ENCODE data around the gene GABBR2.
"Not testable (repeated sequence)": the region's sequence is repeated elsewhere in the genome, so short reads cannot be mapped to it uniquely, and the experiment has no call there.

The GABBR2 gene

DNA sequence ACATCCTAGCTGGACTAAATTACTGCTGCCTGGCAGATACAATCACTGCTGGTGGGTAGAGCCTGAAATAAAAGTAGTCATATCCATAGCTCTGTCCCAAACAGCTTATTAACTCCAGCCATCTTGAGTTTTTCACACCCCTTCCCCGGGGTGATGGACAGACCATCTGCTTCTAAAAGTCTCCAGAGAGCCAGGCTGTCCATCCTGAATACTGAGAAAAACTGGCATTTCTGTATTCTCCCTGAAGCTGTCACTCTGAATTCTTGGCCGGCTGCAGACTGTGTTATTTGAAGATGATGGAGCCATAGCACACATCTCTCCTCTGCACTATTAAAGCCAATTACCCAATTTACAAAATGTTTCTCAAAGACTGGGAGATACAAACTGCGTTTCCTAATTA is 118.6 kb downstream of the GABBR2 start:
- DNase-seq, result peak; percentile 11

DNA sequence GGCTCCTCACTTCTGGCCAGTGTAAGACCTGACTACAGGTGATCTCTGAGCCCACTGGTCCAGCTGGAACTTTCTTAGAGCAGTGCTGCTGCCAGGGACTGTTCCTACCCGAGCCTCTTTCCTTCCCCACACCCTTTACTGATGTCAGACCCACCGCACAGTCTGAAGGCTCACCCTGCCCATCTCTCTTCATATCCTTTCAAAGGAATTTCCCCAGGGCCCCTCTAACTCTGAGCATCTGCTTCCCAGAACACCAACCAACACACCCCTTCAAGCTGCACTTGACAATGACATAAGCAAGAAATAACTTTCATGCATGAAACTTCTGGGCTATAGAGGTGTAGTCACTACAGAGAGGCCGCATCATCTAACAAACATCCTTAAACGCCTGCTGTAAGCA is 119.6 kb downstream of the GABBR2 start:
- no peak for DNase-seq

DNA sequence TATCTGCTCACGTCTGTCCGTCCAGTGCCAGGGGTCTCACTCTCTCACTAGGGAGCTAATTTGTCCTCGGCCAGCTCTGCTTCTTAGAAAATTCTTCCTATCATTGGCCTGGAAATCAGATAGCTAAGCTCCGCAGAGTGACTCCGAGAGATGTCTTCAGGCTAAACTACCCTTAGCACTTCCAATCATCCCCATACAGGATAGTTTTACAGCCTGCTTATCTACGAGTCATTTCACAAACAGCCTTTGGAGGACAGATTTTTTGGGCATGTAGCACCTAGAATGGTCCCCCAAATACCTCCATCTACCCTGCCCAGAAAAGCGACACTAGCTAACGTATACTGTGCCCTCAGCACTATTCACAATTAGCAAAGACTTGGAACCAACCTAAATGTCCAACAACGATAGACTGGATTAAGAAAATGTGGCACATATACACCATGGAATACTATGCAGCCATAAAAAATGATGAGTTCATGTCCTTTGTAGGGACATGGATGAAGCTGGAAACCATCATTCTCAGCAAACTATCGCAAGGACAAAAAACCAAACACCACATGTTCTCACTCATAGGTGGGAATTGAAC is 123.8 kb downstream of the GABBR2 start:
- DNase-seq, result not testable (repeated sequence)

DNA sequence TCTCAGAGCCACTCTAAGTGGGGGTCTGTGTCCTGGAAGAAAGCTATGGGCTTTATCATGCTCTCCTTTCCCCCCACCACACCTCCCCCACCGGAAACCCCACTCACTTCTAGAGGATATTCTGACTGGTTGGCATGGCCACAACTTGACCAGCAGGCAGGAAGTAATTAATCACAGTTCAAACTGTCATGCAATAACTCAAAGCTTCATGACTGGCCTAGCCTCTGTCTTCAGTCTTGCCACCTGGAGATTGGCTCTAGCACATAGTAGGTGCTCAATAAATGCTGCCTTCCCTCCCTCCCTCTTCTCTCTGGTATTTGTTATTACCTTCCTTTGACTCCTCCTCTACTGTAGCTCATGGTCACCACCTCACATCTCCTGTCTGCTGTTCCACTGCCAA is 124.7 kb downstream of the GABBR2 start:
- DNase-seq, result no peak

DNA sequence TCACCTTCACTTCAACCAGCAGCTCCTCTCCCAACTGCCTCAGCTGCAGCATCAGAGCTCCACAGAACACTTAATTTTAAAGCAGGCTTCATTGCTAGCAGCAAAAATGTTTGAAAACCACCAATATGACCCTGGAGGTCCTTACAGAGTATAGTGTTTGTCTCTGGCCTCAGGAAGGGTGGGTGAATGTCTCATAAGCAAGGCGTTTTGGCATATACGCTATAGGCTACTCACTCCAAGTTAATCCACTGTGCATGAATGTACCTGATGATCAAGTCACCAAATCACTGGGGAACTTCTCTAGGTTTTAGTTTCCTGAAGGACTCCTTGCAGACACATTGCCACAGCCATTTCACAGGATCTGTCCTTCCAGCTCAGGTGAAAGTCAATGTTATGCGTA is 125.3 kb downstream of the GABBR2 start:
- no peak for DNase-seq

DNA sequence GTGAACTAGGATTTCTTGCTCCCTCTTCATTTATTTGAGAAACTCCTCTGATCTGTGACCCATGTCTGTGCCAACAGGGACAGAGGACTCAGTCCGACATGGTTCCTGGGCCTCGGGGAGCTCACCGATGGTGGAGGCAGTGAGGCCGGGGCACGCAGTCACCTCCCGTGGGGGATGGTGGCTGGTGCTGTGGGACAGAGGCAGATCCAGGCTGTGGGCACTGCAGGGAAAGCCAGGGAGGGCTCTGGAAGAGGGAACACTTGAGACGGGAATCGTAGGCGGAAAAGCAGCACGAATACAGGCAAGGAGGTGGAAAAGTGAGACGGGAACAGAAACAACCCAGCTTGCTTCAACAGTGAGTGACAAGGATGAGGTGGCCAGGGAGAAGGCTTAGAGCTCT is 127.8 kb downstream of the GABBR2 start:
- no peak for DNase-seq

DNA sequence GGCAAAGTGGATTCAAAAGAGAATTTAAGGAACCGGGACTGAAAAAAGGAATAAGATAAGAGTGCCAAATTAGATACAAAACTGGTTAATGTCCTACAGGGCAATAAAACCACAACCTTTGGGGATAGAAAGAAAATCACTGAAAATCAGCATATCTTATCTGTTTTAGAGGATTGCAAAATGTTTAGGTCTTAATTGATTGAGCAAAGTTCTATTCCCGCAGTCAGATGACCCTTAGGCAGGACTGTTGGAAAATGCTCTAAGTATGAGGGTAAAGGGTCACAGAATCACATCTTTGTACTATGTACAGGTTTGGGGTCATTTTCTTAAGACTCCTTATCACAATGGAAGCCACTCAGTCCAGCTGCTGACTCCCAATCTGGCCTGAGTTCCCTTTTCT is 129.0 kb downstream of the GABBR2 start:
- no peak for DNase-seq

DNA sequence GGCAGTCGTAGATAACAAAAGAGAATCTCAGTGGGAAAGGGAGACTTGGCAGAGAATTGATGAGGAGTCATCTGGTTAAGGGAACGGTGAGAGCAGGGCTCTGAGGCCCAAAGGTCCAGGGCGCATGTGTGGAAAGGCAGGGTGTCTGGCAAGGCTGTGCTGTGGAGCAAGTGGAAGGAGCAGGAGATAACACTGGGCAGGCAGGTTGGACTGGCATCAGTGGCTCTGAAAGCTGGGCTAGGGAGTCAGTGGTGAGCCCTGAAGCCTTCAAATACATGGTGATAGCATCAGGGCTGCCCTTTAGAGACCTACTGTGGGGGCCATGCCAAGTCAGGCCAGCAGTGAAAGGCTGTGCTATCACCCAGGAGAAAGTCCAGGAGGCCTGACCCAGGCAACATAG is 131.3 kb downstream of the GABBR2 start:
- DNase-seq, result no peak

DNA sequence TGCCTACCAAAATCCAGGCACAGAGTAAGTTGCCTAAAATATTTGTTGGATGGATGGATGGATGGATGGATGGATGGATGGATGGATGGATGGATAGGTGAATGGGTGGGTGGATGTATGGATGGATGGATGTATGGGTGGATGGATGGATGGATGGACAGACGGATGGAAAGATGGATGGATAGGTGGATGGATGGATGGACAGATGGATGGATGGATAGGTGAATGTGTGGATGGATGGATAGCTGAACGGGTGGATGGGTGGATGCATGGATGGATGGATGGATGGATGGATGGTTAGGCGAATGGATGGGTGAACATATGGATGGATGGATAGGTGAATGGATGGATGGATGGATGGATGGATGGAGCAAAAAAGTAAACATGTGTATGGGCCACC is 131.9 kb downstream of the GABBR2 start:
- DNase-seq, result no peak

DNA sequence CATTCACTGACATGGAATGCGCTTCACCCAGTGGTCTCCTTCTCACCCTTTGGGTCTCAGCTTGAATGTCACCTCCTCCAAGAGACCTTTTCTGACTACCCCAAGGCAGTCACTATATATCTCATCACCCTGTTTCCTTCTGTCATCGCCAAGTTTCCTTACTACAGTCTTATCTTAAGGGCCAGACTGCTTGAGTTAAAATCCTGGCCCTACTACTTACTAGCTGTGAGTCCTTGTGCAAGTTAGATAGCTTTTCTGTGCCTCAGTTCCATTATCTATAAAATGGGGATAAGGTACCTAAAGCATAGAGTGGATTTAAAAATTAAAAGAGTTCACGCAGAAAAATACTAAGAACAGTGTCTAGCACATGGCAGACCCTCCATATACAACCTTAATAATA is 132.4 kb downstream of the GABBR2 start:
- DNase-seq, result no peak

DNA sequence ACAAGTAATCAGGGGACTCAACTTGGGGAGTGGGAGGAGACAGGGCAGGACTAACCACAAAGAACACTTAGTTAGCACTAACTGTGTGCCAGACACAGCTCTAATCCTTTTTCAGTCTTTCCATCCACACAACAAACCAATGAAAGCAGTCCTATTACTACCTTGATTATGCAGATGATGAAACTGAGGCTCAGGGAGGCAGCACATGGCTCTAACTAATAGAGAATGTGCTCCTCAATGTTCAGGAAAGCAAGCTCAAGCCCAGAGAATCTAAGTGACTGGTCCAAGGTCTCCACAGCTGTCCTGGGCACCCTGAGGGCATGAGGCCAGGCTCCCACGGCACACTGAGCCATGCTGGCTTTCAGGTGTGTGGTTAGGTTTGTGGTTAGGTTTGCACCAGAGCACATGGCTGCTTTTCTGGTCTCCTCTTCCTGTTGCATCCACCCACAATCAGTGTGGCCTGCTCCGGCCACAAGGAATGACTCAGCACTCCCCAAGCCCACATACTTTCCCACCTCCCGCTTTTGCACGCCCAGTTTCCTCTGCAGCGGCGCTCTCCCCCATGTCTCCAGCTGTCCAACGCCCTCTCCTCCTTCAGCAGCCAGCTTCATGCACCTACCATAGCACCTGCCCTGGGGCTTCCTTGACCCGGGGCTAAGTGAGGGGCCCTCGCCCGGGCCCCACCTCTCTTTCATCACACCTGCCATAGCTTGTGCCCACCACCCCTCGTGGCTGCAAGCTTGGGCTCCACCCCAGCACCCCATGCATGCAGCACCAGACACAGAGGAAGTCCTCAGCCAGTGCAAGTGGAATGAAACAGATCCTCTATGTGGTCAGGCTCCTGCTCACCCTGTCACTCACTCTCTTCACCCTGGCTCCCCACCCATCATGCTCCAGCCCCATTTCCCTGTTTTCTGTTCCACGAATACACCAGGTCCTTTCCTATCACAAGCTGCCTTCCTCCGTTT is 133.1 kb downstream of the GABBR2 start:
- no peak for DNase-seq

DNA sequence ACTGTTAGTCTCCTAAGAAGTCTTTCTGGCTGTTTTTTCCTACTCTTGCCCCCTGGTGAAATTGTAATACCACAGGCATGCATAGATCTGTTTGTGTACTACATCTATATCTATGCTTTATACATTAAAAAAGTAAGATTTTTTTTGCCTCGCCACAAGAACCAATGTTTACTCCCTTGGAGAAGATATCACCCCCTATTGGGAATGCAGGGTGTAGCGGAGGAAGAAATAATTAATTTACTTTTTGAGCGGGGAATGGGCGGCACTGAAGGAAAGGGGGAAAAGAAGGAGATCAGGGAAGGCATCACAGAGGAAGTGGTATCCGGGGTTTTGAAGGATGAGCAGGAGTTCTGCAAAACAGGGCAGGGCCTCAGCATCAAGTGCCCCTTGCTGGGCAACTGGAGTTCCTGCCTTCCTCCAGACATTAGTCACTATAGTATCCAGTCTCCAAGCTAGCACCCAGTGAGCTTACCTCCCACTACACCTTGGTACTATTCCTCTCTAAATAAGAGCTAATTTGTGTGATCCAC is 134.9 kb downstream of the GABBR2 start:
- no peak for DNase-seq

DNA sequence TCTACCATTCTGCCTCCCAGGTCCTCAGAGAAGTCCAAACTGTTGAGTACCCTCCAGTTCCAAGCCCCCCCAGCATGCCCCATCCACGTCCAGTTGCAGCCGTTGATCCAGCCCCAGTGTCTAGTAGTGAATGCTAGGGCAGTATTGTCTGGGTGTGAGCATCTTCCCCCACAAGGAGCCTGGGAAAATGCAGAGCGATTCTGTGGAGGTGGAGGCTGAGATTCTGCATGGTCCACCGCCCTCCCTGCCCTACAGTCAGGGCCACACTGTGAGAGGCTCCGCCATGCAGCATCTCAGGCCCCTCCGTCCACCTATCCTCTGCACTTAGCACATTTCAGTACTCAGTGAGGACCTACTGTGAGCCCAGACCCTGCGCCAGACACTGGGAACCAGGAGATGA is 135.9 kb downstream of the GABBR2 start:
- no peak for DNase-seq

DNA sequence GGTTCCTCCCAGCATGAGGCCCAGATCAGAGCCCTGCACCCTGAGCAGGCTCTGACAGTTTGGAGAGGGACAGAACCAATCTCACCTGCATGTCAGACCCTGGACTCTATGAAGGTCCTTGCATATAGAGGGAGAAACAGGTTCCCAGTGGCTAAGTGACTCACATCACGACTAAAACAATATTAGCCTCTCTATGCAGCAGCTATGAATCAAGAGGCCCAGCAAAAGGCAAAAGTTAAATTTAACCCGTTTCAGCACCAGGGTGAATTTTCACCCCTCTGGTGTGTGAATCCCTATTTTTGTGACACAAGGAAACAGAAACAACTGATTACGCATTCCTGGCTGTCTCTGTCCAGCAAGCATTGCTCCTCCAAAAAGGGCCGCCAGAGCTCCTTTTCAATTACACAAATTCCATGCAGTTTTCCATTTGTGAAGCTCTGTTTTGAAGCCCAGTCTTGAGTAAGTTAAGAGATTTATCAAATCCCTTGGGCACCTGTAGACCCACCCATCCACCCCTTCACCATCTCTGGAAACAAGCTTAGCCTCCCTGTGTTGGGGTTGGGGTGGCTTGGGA is 136.6 kb downstream of the GABBR2 start:
- no peak for DNase-seq

DNA sequence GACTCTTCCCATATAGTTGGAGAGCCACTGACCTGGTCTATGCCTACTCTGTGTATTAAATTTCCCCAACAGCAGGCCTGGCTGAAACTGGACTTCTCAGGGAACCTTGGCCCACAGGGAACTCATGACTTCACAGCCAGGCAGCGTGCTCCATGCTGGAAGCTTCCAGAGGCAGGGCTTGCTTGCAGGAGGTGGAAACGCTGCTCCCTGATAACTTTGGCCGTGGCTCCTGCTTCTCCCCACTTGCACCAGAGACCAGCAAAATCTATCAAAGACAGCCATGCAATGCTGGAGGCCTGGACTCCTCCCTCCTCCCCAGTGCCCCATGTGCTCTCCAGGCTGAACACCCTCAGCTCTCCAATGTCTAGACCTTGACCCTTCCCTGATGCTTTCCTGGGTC is 137.1 kb downstream of the GABBR2 start:
- DNase-seq, result no peak

DNA sequence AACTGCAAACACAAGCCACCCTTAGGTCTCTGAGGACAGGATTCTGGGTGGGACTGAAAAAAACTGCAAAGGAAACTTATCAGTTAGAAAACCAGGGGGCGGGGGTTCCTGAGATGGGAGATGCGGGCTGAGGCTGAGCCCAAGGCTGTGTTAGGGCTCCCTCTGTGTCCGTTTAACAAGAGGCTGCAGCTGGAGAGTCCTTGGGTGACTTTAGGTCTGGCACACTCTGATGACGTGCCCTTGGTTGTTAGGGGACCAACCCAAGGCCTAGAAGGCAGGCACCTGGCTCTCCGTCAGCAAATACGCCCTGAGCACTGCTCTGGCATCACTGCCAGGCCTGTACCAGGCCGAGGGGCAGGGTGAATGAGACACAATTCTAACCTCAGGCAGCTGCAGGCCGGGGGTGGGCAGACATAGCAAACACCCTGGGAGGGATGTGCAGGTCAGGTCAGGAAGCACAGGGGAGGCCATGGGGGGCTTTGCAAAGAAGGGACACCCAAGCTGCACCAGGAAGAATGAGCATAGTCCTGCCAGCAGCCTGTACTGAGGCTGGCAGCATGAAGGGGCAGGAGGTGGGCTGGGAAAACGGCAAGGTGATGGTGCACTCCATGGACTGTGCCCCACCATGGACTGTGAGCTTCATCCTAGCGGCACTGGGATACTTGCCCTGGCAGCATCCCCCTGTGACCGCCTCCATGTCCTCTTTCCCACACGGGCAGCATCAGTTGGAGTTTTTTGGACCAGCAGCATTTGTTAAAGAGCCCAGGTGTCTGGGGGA is 137.9 kb downstream of the GABBR2 start:
- no peak for DNase-seq

DNA sequence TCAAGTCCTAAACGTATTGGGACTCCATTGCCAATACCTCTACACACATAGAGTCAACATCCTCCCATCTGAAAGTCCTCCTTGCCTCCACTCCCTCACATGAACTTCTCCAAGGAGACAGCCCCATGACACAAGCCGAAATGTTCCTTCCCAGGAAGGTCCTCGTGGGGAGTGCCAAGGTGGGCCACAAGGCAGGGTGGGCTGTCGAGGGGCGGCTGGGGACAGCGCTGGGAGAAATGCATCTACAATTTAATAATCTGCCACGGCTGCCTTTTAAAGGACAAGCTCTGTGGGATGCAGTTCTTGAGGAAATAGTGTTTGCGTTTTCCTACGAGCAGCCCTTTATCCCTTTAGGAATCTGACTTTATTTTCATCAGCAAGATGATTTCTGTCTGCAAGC is 138.7 kb downstream of the GABBR2 start:
- DNase-seq, result no peak

DNA sequence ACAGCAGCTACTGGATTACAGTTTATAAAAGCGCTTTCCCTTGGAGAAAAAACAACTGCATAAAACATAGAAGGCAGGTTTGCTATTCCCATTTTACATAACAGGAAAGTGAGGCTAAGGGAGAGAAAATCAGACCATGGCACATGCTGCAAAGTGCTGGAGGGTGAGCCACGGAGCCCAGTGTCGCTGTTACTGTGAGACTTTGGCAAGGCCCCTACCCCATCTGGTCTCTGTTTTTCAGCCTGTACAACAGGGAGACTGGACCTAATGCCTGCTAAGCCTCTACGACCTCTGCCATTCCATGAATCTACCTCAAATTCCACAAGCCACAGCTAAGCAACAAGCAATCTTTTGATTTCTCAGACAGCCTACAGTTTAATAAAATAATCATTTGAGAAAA is 139.2 kb downstream of the GABBR2 start:
- DNase-seq, result no peak

DNA sequence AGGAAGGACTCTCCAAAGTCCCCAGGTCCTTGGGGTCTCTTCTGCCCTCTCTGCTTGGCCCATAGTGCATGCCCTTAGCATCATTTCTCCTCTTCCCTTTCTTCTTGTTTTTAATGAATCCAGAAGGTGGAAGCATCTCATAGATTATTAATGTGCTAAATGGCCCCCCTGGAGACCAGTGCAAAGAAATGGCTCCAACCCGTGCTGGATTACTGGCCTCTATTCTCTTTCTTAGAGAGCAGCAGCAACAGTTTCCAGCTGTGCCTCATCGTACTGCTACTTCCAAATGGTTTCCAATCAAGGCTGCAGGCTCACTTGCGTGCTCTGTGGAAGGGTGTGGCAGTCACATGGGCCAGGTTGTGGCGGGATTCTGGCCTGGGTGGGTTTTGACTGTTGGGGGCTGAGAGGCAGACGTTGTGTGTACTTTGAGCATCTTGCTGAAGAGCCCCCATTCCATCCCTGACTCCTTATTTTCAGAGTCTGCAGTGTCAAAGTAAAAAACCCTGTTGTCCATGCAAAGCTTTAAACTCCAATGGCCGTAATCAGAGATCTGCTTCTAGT is 139.7 kb downstream of the GABBR2 start:
- DNase-seq, result no peak

DNA sequence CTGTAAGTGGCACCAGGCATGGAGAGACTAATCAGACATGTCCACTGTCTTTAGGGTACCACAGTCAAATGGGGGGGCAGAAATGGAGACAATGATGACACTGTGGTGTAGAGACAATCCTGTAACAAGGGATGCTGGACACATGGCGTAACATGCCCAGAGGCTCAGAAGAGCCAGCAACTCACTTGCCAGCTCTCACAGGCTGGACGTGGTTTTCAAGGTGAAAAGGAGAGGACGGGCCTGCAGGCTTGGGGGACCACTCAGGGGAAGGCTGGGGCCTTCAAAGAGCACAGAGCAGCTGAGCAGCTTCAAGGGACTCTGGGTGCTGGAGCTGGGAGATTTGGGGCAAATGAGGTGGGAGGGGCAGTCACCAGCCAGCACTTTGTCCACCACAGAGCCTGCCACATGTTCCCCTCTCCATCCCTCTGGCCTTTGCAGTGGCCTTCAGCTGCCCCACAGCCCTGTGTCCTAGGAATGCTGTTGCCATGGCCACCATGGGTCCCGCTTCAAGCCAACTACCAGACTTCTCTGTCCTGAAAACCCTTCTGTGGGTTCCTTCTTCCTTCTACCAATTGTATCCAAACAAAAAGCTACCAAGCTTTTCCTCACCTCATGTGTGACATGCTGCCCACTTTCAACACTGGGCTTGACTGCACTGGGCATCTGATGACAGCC is 140.4 kb downstream of the GABBR2 start:
- no peak for DNase-seq

DNA sequence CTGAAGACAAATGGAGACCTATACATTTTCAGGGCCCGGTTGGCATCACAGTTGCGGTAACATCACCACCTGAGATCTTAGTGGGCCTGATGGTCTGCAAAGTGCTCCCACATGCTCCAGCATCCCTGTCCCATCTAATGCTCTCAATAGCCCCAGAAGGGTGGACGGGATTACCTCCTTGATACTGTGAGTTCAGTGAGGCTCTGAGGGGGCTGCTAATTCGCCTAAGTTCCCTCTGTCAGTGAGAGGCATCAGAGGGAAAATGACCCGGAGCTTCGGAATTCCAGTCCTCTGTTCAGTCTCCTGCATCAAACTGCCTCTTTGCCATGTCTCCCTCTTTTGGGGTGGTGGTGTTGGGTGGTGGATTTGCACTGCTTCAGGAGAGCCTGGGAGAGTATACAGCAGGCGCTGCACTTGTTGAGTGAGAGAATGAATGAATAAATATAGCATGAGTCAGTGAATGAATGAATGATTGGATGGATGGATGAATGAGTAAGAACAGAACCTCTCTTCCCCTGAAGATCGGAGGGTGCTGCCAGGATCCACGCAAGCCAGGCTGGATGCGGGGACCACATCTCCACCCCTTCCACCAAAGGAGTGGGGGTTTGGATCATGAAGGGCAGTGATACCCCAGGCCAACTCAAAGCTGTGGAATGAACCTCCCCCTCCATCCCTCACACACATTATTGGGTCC is 141.0 kb downstream of the GABBR2 start:
- DNase-seq, result no peak

Measured in NCI-H446 treated with DMSO at 0.1 percent for 48 hours (cell line).